Skin epidermis (tissue), 12 donors: ENCODE results near the gene CETP.

Source experiments
- H3K27ac ChIP-seq, 21 experiments: fragments of 200-600 bp; sonication (generic) in 11 of 21; one replicate each; pipeline ENCODE4 v1.5.0; 2020; ENCODE audit warnings: mild to moderate bottlenecking in 3 of 21, inconsistent platforms in 2 of 21, moderate library complexity in 2 of 21
- H3K4me3 ChIP-seq, 7 experiments: fragments of 200-600 bp; sonication (generic) in 2 of 7; one replicate each; pipeline ENCODE4 v1.5.0; 2020; ENCODE audit warnings: inconsistent platforms in 2 of 7, mild to moderate bottlenecking in 2 of 7, moderate library complexity in 1 of 7

CETP gene

GRCh38 chr16:56933828-56934598, 27.7 kb upstream of the CETP start:
- Histone ChIP-seq H3K27ac (peak overlapping the region in 17 of 21 experiments; percentile 4 to 100 (median 98)), H3K4me3 (peak overlapping the region; percentile 68 to 99 (median 97))

GRCh38 chr16:56934599-56935145, 27.1 kb upstream of the CETP start:
- H3K27ac ChIP-seq, result peak overlapping the region in 10 of 21 experiments; percentile 4 to 100 (median 59)
- H3K4me3 ChIP-seq, result peak overlapping the region in 6 of 7 experiments; percentile 68 to 99 (median 92)

GRCh38 chr16:56935201-56935600, 26.5 kb upstream of the CETP start:
- H3K4me3 ChIP-seq, result peak overlapping the region in 3 of 7 experiments; percentile 68 to 99 (median 88)
- H3K27ac ChIP-seq, result peak overlapping the region in 6 of 21 experiments; percentile 4 to 100 (median 59)

GRCh38 chr16:56936491-56936890, 25.3 kb upstream of the CETP start:
- Histone ChIP-seq H3K4me3 (no peak overlapping the region), H3K27ac (no peak overlapping the region)

GRCh38 chr16:56936950-56937349, 24.8 kb upstream of the CETP start:
- no peak overlapping the region for H3K4me3 ChIP-seq
- H3K27ac ChIP-seq, result no peak overlapping the region

- no peak overlapping the region for H3K4me3 ChIP-seq
- peak overlapping the region in 5 of 21 experiments; percentile 1 to 59 (median 12) for H3K27ac ChIP-seq
Measured at GRCh38 chr16:56938664-56939513, 22.9 kb upstream of the CETP start.

- H3K27ac ChIP-seq, result peak overlapping the region in 1 of 21 experiments; percentile 59
- no peak overlapping the region for H3K4me3 ChIP-seq
Measured at GRCh38 chr16:56939801-56940200, 21.9 kb upstream of the CETP start.

- Histone ChIP-seq H3K27ac (peak overlapping the region in 1 of 21 experiments; percentile 7), H3K4me3 (no peak overlapping the region)
Measured at GRCh38 chr16:56941092-56941491, 20.7 kb upstream of the CETP start.

GRCh38 chr16:56941856-56942331, 19.9 kb upstream of the CETP start:
- no peak overlapping the region for H3K4me3 ChIP-seq
- H3K27ac ChIP-seq, result no peak overlapping the region

- Histone ChIP-seq H3K27ac (peak overlapping the region in 3 of 21 experiments; percentile 25 to 39 (median 34)), H3K4me3 (no peak overlapping the region)
Measured at GRCh38 chr16:56943761-56944375, 17.9 kb upstream of the CETP start.

- Histone ChIP-seq H3K27ac (peak overlapping the region in 6 of 21 experiments; percentile 10 to 47 (median 25)), H3K4me3 (no peak overlapping the region)
Measured at GRCh38 chr16:56944954-56945839, 16.6 kb upstream of the CETP start.

- Histone ChIP-seq H3K27ac (peak overlapping the region in 1 of 21 experiments; percentile 31), H3K4me3 (no peak overlapping the region)
Measured at GRCh38 chr16:56945847-56946527, 15.8 kb upstream of the CETP start.

GRCh38 chr16:56946767-56947603, 14.8 kb upstream of the CETP start:
- no peak overlapping the region for H3K4me3 ChIP-seq
- no peak overlapping the region for H3K27ac ChIP-seq

GRCh38 chr16:56947604-56947995, 14.2 kb upstream of the CETP start:
- H3K4me3 ChIP-seq, result no peak overlapping the region
- no peak overlapping the region for H3K27ac ChIP-seq

- no peak overlapping the region for H3K4me3 ChIP-seq
- H3K27ac ChIP-seq, result no peak overlapping the region
Measured at GRCh38 chr16:56948234-56948633, 13.5 kb upstream of the CETP start.

- Histone ChIP-seq H3K4me3 (no peak overlapping the region), H3K27ac (no peak overlapping the region)
Measured at GRCh38 chr16:56950051-56950450, 11.7 kb upstream of the CETP start.

- Histone ChIP-seq H3K4me3 (no peak overlapping the region), H3K27ac (no peak overlapping the region)
Measured at GRCh38 chr16:56950455-56950854, 11.3 kb upstream of the CETP start.
